Epithelial cell of proximal tubule (primary cell): ENCODE data around the gene USP17L21. TPM values are rescaled to one million over a fixed set of nuclear protein-coding genes. Genes with fewer than 3 reads are reported as not detected.
"Not testable (repeated sequence)": the region's sequence is repeated elsewhere in the genome, so short reads cannot be mapped to it uniquely, and the experiment has no call there.

Experiments used
- DNase-seq: peaks from one replicate; pipeline ENCODE4 v3.0.0-alpha.2; 2011; ENCODE audit warnings: low read depth
- H3K4me3 ChIP-seq: 2 replicates; pipeline ENCODE4 v1.5.1; 2011; ENCODE audit warnings: low read depth, mild to moderate bottlenecking, low read length
- total RNA-seq: library from RNA; depleted of rRNA; stranded (reverse); fragments of >200 nt; gene quantifications from 2 replicates; pipeline ENCODE4 v1.2.3, GENCODE V29; 2015

USP17L21 gene
- not detected in 2 replicates for total RNA-seq

- not testable (repeated sequence) for DNase-seq, H3K4me3 ChIP-seq
These were observed at the start of gene USP17L21 for GRCh38 chr4:9262572-9262971. Gene USP17L21 (plus strand): TSS chr4:9262872. CDS start chr4:9262872, 0 bp downstream.

- not testable (repeated sequence) for DNase-seq, H3K4me3 ChIP-seq
These were observed 48.0 kb upstream of the USP17L21 start for GRCh38 chr4:9214701-9215100.

- not testable (repeated sequence) for H3K4me3 ChIP-seq, DNase-seq
These were observed 47.6 kb upstream of the USP17L21 start, which contains the start of gene USP17L11 for GRCh38 chr4:9215105-9215504. Gene USP17L11 (plus strand): TSS chr4:9215405. CDS start chr4:9215405, 0 bp downstream.

- not testable (repeated sequence) for H3K4me3 ChIP-seq, DNase-seq
These were observed 42.8 kb upstream of the USP17L21 start, which contains the start of gene USP17L12 for GRCh38 chr4:9219852-9220251. Gene USP17L12 (plus strand): TSS chr4:9220152. CDS start chr4:9220152, 0 bp downstream.

- not testable (repeated sequence) for H3K4me3 ChIP-seq, DNase-seq
These were observed 38.1 kb upstream of the USP17L21 start, which contains the start of gene USP17L13 for GRCh38 chr4:9224596-9224995. Gene USP17L13 (plus strand): TSS chr4:9224896. CDS start chr4:9224896, 0 bp downstream.

GRCh38 chr4:9230249-9230648 is 32.4 kb upstream of the USP17L21 start:
- not testable (repeated sequence) for DNase-seq

GRCh38 chr4:9234085-9234484 is 28.6 kb upstream of the USP17L21 start, which contains the start of gene USP17L15:
Gene USP17L15 (plus strand): TSS chr4:9234385. CDS start chr4:9234385, 0 bp downstream.
- DNase-seq, H3K4me3 ChIP-seq: not testable (repeated sequence)

More at GRCh38 chr4:9230249-9230648, 32.4 kb upstream of the USP17L21 start:
- H3K4me3 ChIP-seq = not testable (repeated sequence)

GRCh38 chr4:9238461-9238860 is 24.2 kb upstream of the USP17L21 start:
- H3K4me3 ChIP-seq, DNase-seq: not testable (repeated sequence)

GRCh38 chr4:9243579-9243978 is 19.1 kb upstream of the USP17L21 start, which contains the start of gene USP17L17:
Gene USP17L17 (plus strand): TSS chr4:9243879. CDS start chr4:9243879, 0 bp downstream.
- not testable (repeated sequence) for DNase-seq, H3K4me3 ChIP-seq

GRCh38 chr4:9247953-9248680 is 14.6 kb upstream of the USP17L21 start, which contains the start of gene USP17L18:
Gene USP17L18 (plus strand): TSS chr4:9248630. CDS start chr4:9248630, 0 bp downstream.
- not testable (repeated sequence) for DNase-seq, H3K4me3 ChIP-seq

GRCh38 chr4:9253078-9253477 is 9.6 kb upstream of the USP17L21 start, which contains the start of gene USP17L19:
Gene USP17L19 (plus strand): TSS chr4:9253378. CDS start chr4:9253378, 0 bp downstream.
- DNase-seq, H3K4me3 ChIP-seq: not testable (repeated sequence)

GRCh38 chr4:9257824-9258223 is 4.8 kb upstream of the USP17L21 start, which contains the start of gene USP17L20:
Gene USP17L20 (plus strand): TSS chr4:9258124. CDS start chr4:9258124, 0 bp downstream.
- not testable (repeated sequence) for DNase-seq

GRCh38 chr4:9267319-9267718 is 4.6 kb downstream of the USP17L21 start, which contains the start of gene USP17L22:
Gene USP17L22 (plus strand): TSS chr4:9267619. CDS start chr4:9267619, 0 bp downstream.
- not testable (repeated sequence) for DNase-seq, H3K4me3 ChIP-seq

More at GRCh38 chr4:9257824-9258223, 4.8 kb upstream of the USP17L21 start, which contains the start of gene USP17L20:
- H3K4me3 ChIP-seq = not testable (repeated sequence)

GRCh38 chr4:9271719-9272118 is 9.0 kb downstream of the USP17L21 start:
- not testable (repeated sequence) for H3K4me3 ChIP-seq, DNase-seq

Other genes starting within 250 kb of the USP17L21 start
- gene FAM90A26, start 92.5 kb upstream of the USP17L21 start, total RNA-seq = not detected in 2 replicates
- not detected in 2 replicates for gene USP17L10, start 52.2 kb upstream of the USP17L21 start, total RNA-seq
- not detected in 2 replicates for gene USP17L11, start 47.5 kb upstream of the USP17L21 start, total RNA-seq
- not detected in 2 replicates for gene USP17L12, start 42.7 kb upstream of the USP17L21 start, total RNA-seq
- not detected in 2 replicates for gene USP17L13, start 38.0 kb upstream of the USP17L21 start, total RNA-seq
- not detected in 2 replicates for gene USP17L15, start 28.5 kb upstream of the USP17L21 start, total RNA-seq
- not detected in 2 replicates for gene USP17L17, start 19.0 kb upstream of the USP17L21 start, total RNA-seq
- not detected in 2 replicates for gene USP17L18, start 14.2 kb upstream of the USP17L21 start, total RNA-seq
- not detected in 2 replicates for gene USP17L19, start 9.5 kb upstream of the USP17L21 start, total RNA-seq
- not detected in 2 replicates for gene USP17L20, start 4.7 kb upstream of the USP17L21 start, total RNA-seq
- not detected in 2 replicates for gene USP17L22, start 4.7 kb downstream of the USP17L21 start, total RNA-seq
- gene USP17L24, start 62.3 kb downstream of the USP17L21 start, total RNA-seq = not detected in 2 replicates
- not detected in 2 replicates for gene USP17L25, start 67.0 kb downstream of the USP17L21 start, total RNA-seq
- not detected in 2 replicates for gene USP17L26, start 71.8 kb downstream of the USP17L21 start, total RNA-seq
- gene USP17L5, start 76.5 kb downstream of the USP17L21 start, total RNA-seq = not detected in 2 replicates
- gene USP17L27, start 81.3 kb downstream of the USP17L21 start, total RNA-seq = not detected in 2 replicates
- gene USP17L28, start 86.0 kb downstream of the USP17L21 start, total RNA-seq = not detected in 2 replicates
- not detected in 2 replicates for gene USP17L29, start 90.8 kb downstream of the USP17L21 start, total RNA-seq
- not detected in 2 replicates for gene USP17L30, start 100.3 kb downstream of the USP17L21 start, total RNA-seq
- gene DEFB131A, start 181.5 kb downstream of the USP17L21 start, total RNA-seq = not detected in 2 replicates